Nephron progenitor cell (in vitro differentiated cells): ENCODE results near the gene RNF141.

Experiments
- DNase-seq: peaks from one replicate; pipeline ENCODE4 v3.0.0; 2021
- H3K27ac Mint-ChIP-seq: 2 replicates; pipeline ENCODE4 v1.8.0; 2021; ENCODE audit warnings: mild to moderate bottlenecking, moderate library complexity, mixed read lengths
- H3K27me3 Mint-ChIP-seq: 2 replicates; pipeline ENCODE4 v1.8.0; 2021; ENCODE audit warnings: mild to moderate bottlenecking, low read depth, mixed read lengths; ENCODE audit not compliant: poor library complexity
- H3K36me3 Mint-ChIP-seq: 2 replicates; pipeline ENCODE4 v1.8.0; 2021; ENCODE audit warnings: low read depth, mixed read lengths
- H3K4me1 Mint-ChIP-seq: 2 replicates; pipeline ENCODE4 v1.8.0; 2021; ENCODE audit warnings: mixed read lengths
- H3K4me3 Mint-ChIP-seq: 2 replicates; pipeline ENCODE4 v1.8.0; 2021; ENCODE audit warnings: mild to moderate bottlenecking, moderate library complexity, mixed read lengths
- H3K9me3 Mint-ChIP-seq: 2 replicates; pipeline ENCODE4 v1.8.0; 2021; ENCODE audit warnings: mild to moderate bottlenecking, moderate library complexity, mixed read lengths
- TF ChIP-seq, protein P1 (sequence below): fragments of 200-600 bp; sonication (generic); IDR thresholded peaks from 2 replicates; pipeline ENCODE4 v1.5.0; 2021; ENCODE audit warnings: antibody characterized with exemption

Gene RNF141

GRCh38 chr11:10543782-10544181 lies 2.8 kb upstream of the RNF141 start:
- Mint-ChIP-seq H3K4me3 (no peak overlapping the region), H3K9me3 (peaks cover 8% of the 10 kb centered on the region), H3K27me3 (peaks cover 25% of the 10 kb centered on the region), H3K4me1 (peaks cover 23% of the 10 kb centered on the region), H3K27ac (no peak overlapping the region), H3K36me3 (no peaks in the 10 kb centered on the region)
- TF ChIP-seq, protein P1, sequence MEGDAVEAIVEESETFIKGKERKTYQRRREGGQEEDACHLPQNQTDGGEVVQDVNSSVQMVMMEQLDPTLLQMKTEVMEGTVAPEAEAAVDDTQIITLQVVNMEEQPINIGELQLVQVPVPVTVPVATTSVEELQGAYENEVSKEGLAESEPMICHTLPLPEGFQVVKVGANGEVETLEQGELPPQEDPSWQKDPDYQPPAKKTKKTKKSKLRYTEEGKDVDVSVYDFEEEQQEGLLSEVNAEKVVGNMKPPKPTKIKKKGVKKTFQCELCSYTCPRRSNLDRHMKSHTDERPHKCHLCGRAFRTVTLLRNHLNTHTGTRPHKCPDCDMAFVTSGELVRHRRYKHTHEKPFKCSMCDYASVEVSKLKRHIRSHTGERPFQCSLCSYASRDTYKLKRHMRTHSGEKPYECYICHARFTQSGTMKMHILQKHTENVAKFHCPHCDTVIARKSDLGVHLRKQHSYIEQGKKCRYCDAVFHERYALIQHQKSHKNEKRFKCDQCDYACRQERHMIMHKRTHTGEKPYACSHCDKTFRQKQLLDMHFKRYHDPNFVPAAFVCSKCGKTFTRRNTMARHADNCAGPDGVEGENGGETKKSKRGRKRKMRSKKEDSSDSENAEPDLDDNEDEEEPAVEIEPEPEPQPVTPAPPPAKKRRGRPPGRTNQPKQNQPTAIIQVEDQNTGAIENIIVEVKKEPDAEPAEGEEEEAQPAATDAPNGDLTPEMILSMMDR: no peak
- no peak for DNase-seq

DNA sequence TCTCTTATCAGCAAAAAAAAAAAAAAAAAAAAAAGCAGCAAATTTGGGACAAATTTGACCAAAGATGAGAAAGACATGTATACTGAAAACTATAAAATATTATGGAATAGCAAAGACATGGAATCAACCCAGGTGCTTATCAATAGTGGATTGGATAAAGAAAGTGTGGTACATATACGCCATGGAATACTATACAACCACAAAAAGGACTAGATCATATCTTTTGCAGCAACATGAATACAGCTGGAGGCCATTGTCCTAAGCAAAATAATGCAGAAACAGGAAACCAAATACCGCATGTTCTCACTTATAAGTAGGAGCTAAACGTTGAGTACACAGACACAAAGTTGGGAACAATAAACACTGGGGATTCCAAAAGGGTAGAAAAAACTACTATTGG lies 1.8 kb upstream of the RNF141 start:
- H3K27ac Mint-ChIP-seq: no peak overlapping the region
- H3K36me3 Mint-ChIP-seq: no peaks in the 10 kb centered on the region
- peaks cover 8% of the 10 kb centered on the region for H3K9me3 Mint-ChIP-seq
- H3K4me3 Mint-ChIP-seq: no peak overlapping the region
- H3K4me1 Mint-ChIP-seq: peaks cover 23% of the 10 kb centered on the region
- TF ChIP-seq, protein P1: no peak
- no peak for DNase-seq
- H3K27me3 Mint-ChIP-seq: peaks cover 21% of the 10 kb centered on the region

- H3K36me3 Mint-ChIP-seq: no peaks in the 10 kb centered on the region
- peak overlapping the region; percentile 89 for H3K4me3 Mint-ChIP-seq
- TF ChIP-seq, protein P1: no peak
- peaks cover 23% of the 10 kb centered on the region for H3K4me1 Mint-ChIP-seq
- H3K9me3 Mint-ChIP-seq: peaks cover 8% of the 10 kb centered on the region
- peaks cover 17% of the 10 kb centered on the region for H3K27me3 Mint-ChIP-seq
- DNase-seq: no peak
- peak overlapping the region; percentile 83 for H3K27ac Mint-ChIP-seq
These were observed 559 bp upstream of the RNF141 start for GRCh38 chr11:10541561-10541930.

DNA sequence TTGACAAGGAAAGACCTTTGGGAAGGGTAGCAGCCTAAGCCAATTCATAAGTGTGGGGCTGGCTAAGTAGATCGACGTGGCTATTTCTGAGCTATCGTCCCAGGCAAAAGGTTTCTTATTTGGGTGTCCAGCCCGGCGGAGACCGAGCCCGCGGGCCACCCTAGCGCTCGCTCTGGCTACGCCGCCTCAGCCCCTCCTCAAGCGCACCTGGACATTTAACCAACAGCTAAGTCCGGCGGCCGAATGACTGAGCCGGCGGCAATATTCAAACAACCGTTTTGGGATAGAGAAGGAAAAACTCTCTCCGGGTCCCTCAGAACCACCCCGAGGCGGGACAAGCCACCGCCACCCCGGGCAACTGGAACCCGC lies 457 bp downstream of the RNF141 start:
- Mint-ChIP-seq H3K9me3 (peaks cover 8% of the 10 kb centered on the region), H3K4me1 (peaks cover 23% of the 10 kb centered on the region), H3K36me3 (no peaks in the 10 kb centered on the region), H3K27me3 (peaks cover 17% of the 10 kb centered on the region), H3K27ac (no peak overlapping the region), H3K4me3 (peak overlapping the region; percentile 89)
- TF ChIP-seq, protein P1: no peak
- no peak for DNase-seq

GRCh38 chr11:10539339-10539738 lies 1.6 kb downstream of the RNF141 start:
- H3K4me1 Mint-ChIP-seq: peaks cover 22% of the 10 kb centered on the region
- H3K27me3 Mint-ChIP-seq: peaks cover 10% of the 10 kb centered on the region
- peaks cover 8% of the 10 kb centered on the region for H3K9me3 Mint-ChIP-seq
- peak overlapping the region; percentile 89 for H3K4me3 Mint-ChIP-seq
- DNase-seq: no peak
- no peaks in the 10 kb centered on the region for H3K36me3 Mint-ChIP-seq
- TF ChIP-seq, protein P1: no peak
- no peak overlapping the region for H3K27ac Mint-ChIP-seq

DNA sequence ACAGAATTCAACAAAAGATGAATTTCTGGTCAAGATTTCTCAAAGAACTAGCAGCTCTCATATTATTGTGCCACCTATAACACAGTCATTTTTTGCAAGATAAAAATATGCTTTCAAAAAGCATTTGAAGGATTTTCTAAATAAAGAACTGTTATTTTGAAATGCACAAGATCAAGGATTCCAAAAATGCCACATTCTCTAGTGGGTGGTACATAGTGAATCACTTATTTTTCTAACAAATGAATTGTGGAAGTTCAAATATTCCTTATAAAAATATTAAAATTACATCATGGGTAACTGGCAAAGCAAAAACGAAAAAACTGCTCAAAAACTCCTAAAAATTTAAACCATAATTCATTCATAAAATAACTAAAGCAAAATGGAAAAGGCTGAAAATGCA lies 2.1 kb downstream of the RNF141 start:
- Mint-ChIP-seq H3K27me3 (peaks cover 7% of the 10 kb centered on the region), H3K36me3 (peaks cover under 1% of the 10 kb centered on the region), H3K27ac (no peak overlapping the region), H3K4me1 (peaks cover 19% of the 10 kb centered on the region), H3K9me3 (peaks cover 4% of the 10 kb centered on the region), H3K4me3 (no peak overlapping the region)
- TF ChIP-seq, protein P1: no peak
- no peak for DNase-seq
